ENCODE results near the gene BRSK2.

DNA sequence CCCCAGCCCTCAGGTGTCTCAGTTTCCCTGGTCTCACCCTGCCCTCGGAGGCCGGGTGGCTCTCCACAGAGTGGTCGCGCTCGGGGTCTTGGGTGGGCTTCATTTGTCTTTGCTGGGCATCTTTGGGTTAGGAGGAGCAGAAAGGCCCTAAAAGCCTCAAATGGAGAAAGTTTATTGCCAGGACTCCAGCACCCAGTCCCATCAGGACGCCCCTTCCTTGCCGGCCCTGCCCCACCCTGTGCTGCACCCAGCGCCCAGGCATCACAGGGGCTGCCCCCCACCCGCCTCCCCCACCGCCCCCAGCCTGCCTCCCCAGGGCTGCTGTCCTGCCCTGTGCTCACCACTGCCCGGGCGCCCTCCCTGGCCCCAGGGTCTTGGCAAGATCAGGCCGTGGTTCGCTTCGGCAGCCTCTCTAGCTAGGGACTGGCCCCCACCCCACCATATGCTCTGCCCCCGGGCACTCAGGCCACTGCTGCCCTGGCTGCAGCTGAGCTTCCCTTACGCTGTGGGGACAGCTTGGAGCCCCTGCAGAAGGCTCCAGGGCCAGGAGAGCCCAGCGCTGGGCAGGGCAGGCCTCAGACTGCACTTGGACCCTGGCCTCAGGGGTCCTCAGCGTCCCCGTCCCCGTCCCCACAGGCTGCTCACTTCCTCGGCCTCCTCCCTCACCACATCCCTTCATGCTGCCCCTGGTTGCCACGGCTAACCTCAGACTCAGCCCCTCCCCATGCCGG lies 65.5 kb downstream of the BRSK2 start:
- TF ChIP-seq, protein P1, sequence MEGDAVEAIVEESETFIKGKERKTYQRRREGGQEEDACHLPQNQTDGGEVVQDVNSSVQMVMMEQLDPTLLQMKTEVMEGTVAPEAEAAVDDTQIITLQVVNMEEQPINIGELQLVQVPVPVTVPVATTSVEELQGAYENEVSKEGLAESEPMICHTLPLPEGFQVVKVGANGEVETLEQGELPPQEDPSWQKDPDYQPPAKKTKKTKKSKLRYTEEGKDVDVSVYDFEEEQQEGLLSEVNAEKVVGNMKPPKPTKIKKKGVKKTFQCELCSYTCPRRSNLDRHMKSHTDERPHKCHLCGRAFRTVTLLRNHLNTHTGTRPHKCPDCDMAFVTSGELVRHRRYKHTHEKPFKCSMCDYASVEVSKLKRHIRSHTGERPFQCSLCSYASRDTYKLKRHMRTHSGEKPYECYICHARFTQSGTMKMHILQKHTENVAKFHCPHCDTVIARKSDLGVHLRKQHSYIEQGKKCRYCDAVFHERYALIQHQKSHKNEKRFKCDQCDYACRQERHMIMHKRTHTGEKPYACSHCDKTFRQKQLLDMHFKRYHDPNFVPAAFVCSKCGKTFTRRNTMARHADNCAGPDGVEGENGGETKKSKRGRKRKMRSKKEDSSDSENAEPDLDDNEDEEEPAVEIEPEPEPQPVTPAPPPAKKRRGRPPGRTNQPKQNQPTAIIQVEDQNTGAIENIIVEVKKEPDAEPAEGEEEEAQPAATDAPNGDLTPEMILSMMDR (conservative IDR thresholded peaks at IDR 0.05 in 1 of 2, IDR thresholded peaks at IDR 0.05 in 1 of 2; ENCODE audit: low read depth in 1 of 2, low read length in 2 of 2) = no peak
- no peak for TF ChIP-seq EZH2 (IDR thresholded peaks at IDR 0.05; ENCODE audit: low read length, missing control alignments)
